SK-N-SH treated with all-trans-retinoic acid at 6 μM for 48 hours (cell line): ENCODE results near the gene ACOT7.

ENCODE experiments used
- ATAC-seq: fragments of 200-7000 bp; cut with Tn5 transposase; 3 replicates; pipeline ENCODE4 v1.9.1; 2020; ENCODE audit warnings: mild to moderate bottlenecking, moderate library complexity
- ARNTL ChIP-seq: fragments of 450-650 bp; formaldehyde crosslinking; IDR thresholded peaks from 2 replicates; pipeline ENCODE4 v1.5.0; 2020; ENCODE audit warnings: low read depth, mild to moderate bottlenecking, moderate library complexity, borderline replicate concordance
- BACH2 ChIP-seq: fragments of 250-450 bp; sonication (Bioruptor Pico); IDR thresholded peaks from 2 replicates; pipeline ENCODE4 v1.9.0; 2021; ENCODE audit warnings: mild to moderate bottlenecking, borderline replicate concordance
- CSDC2 ChIP-seq: fragments of 250-450 bp; sonication (Bioruptor Pico); IDR thresholded peaks from 2 replicates; pipeline ENCODE4 v1.5.0; 2020; ENCODE audit warnings: mild to moderate bottlenecking, moderate library complexity
- ESRRG ChIP-seq: fragments of 250-450 bp; sonication (Bioruptor Pico); IDR thresholded peaks from 2 replicates; pipeline ENCODE4 v1.6.1; 2021; ENCODE audit warnings: mild to moderate bottlenecking
- GLIS3 ChIP-seq: fragments of 250-450 bp; sonication (Bioruptor Pico); IDR thresholded peaks from 2 replicates; pipeline ENCODE4 v1.5.0; 2020; ENCODE audit warnings: mild to moderate bottlenecking, moderate library complexity
- OSR1 ChIP-seq: fragments of 250-450 bp; sonication (Bioruptor Pico); IDR thresholded peaks from 2 replicates; pipeline ENCODE4 v1.8.0; 2022; ENCODE audit warnings: moderate library complexity, mild to moderate bottlenecking, inconsistent platforms
- PPARA ChIP-seq: fragments of 250-450 bp; sonication (Bioruptor Pico); IDR thresholded peaks from 2 replicates; pipeline ENCODE4 v1.5.0; 2020; ENCODE audit warnings: mild to moderate bottlenecking, borderline replicate concordance
- RARB ChIP-seq: fragments of 250-450 bp; sonication (Bioruptor Pico); IDR thresholded peaks from 2 replicates; pipeline ENCODE4 v1.8.0; 2021; ENCODE audit warnings: mild to moderate bottlenecking, moderate library complexity
- SNAI2 ChIP-seq: fragments of 250-450 bp; sonication (Bioruptor Pico); IDR thresholded peaks from 2 replicates; pipeline ENCODE4 v1.5.0; 2020; ENCODE audit warnings: mild to moderate bottlenecking, moderate library complexity
- TCF4 ChIP-seq: fragments of 250-450 bp; sonication (Bioruptor Pico); IDR thresholded peaks from 2 replicates; pipeline ENCODE4 v1.8.0; 2021; ENCODE audit warnings: mild to moderate bottlenecking, moderate library complexity, borderline replicate concordance
- TOX ChIP-seq: fragments of 250-450 bp; sonication (Bioruptor Pico); IDR thresholded peaks from 2 replicates; pipeline ENCODE4 v1.8.0; 2021; ENCODE audit warnings: mild to moderate bottlenecking, moderate library complexity, borderline replicate concordance
- ZC3H10 ChIP-seq: fragments of 250-450 bp; sonication (Bioruptor Pico); IDR thresholded peaks from 2 replicates; pipeline ENCODE4 v1.5.1; 2021; ENCODE audit warnings: mild to moderate bottlenecking, moderate library complexity
- ZFP3 ChIP-seq: fragments of 250-450 bp; sonication (Bioruptor Pico); IDR thresholded peaks from 2 replicates; pipeline ENCODE4 v1.5.0; 2020; ENCODE audit warnings: mild to moderate bottlenecking, moderate library complexity
- ZFP30 ChIP-seq: fragments of 450-650 bp; formaldehyde crosslinking; IDR thresholded peaks from 2 replicates; pipeline ENCODE4 v1.5.0; 2022; ENCODE audit warnings: mild to moderate bottlenecking, moderate library complexity
- ZNF565 ChIP-seq: fragments of 450-650 bp; formaldehyde crosslinking; conservative IDR thresholded peaks from 2 replicates; pipeline ENCODE4 v1.5.0; 2020; ENCODE audit warnings: low read depth, mild to moderate bottlenecking, moderate library complexity
- ZNF70 ChIP-seq: fragments of 450-650 bp; formaldehyde crosslinking; IDR thresholded peaks from 2 replicates; pipeline ENCODE4 v1.5.0; 2020; ENCODE audit warnings: mild to moderate bottlenecking, moderate library complexity
- ZNF8 ChIP-seq: fragments of 450-650 bp; formaldehyde crosslinking; IDR thresholded peaks from 2 replicates; pipeline ENCODE4 v1.5.0; 2020; ENCODE audit warnings: mild to moderate bottlenecking, moderate library complexity
- TF ChIP-seq, protein P1 (sequence below): fragments of 250-450 bp; sonication (Bioruptor Pico); IDR thresholded peaks from 2 replicates; pipeline ENCODE4 v1.5.1; 2020; ENCODE audit warnings: low read depth, mild to moderate bottlenecking, moderate library complexity
- TF ChIP-seq, protein P2 (sequence below): fragments of 250-450 bp; sonication (Bioruptor Pico); IDR thresholded peaks from 2 replicates; pipeline ENCODE4 v1.8.0; 2020; ENCODE audit warnings: mild to moderate bottlenecking, moderate library complexity, borderline replicate concordance
- TF ChIP-seq, protein P3 (sequence below): fragments of 250-450 bp; sonication (Bioruptor Pico); IDR thresholded peaks from 2 replicates; pipeline ENCODE4 v1.5.0; 2020; ENCODE audit warnings: mild to moderate bottlenecking, moderate library complexity
- TF ChIP-seq, protein P4 (sequence below): fragments of 250-450 bp; sonication (Bioruptor Pico); IDR thresholded peaks from 2 replicates; pipeline ENCODE4 v1.5.1; 2021; ENCODE audit warnings: mild to moderate bottlenecking, moderate library complexity

Gene ACOT7

DNA sequence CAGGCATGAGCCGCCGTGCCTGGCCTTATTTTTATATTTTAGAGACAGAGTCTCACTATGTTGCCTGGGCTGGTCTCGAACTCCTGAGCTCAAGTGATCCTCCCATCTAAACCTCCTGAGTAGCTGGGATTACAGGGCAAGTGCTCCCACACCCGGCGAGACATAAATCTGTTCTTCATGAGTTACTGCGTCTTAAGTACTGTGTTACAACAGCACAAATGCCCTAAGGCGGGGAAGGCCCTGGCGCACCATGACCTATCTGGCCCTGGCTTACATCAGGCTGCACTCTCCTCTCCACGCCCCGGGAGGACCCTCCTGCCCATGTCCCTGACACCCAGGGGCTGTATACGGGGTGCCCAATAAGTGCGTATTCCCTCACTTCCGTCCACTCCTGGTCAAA, 136.9 kb downstream of the ACOT7 start:
- no peak for TF ChIP-seq SNAI2 (CRISPR knock-in tag)
- TF ChIP-seq BACH2 (CRISPR knock-in tag) = no peak
- no peak for TF ChIP-seq RARB (CRISPR knock-in tag)
- TF ChIP-seq TCF4 (CRISPR knock-in tag) = no peak
- TF ChIP-seq ZNF8 (CRISPR knock-in tag) = no peak
- no peak for TF ChIP-seq CSDC2 (CRISPR knock-in tag)
- TF ChIP-seq, protein P1, sequence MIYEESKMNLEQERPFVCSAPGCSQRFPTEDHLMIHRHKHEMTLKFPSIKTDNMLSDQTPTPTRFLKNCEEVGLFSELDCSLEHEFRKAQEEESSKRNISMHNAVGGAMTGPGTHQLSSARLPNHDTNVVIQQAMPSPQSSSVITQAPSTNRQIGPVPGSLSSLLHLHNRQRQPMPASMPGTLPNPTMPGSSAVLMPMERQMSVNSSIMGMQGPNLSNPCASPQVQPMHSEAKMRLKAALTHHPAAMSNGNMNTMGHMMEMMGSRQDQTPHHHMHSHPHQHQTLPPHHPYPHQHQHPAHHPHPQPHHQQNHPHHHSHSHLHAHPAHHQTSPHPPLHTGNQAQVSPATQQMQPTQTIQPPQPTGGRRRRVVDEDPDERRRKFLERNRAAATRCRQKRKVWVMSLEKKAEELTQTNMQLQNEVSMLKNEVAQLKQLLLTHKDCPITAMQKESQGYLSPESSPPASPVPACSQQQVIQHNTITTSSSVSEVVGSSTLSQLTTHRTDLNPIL = no peak
- TF ChIP-seq PPARA (CRISPR knock-in tag) = no peak
- TF ChIP-seq, protein P2, sequence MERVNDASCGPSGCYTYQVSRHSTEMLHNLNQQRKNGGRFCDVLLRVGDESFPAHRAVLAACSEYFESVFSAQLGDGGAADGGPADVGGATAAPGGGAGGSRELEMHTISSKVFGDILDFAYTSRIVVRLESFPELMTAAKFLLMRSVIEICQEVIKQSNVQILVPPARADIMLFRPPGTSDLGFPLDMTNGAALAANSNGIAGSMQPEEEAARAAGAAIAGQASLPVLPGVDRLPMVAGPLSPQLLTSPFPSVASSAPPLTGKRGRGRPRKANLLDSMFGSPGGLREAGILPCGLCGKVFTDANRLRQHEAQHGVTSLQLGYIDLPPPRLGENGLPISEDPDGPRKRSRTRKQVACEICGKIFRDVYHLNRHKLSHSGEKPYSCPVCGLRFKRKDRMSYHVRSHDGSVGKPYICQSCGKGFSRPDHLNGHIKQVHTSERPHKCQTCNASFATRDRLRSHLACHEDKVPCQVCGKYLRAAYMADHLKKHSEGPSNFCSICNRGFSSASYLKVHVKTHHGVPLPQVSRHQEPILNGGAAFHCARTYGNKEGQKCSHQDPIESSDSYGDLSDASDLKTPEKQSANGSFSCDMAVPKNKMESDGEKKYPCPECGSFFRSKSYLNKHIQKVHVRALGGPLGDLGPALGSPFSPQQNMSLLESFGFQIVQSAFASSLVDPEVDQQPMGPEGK (CRISPR knock-in tag) = no peak
- no peak for TF ChIP-seq OSR1
- TF ChIP-seq GLIS3 (CRISPR knock-in tag) = no peak
- ATAC-seq = no peak

DNA sequence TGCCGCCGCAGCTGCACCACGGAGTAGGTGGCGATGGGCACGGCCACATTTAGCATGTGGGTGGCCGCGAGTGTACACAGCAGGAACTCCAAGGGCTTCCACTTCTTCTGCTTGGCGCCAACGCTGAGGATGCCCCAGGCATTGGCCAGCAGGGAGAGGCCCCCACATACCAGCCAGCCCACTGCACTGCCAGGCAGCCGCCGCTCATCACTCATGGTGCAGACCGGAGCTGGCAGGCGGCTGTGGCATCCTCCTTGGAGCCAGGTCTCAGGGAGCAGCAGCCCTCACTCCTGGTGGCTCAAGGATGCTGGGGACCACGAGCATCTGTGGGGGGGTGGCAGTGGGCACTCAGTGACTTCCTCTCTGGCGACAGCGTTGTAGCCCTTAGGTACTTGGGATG, 138.9 kb downstream of the ACOT7 start:
- no peak for ATAC-seq
- no peak for TF ChIP-seq PPARA (CRISPR knock-in tag)
- no peak for TF ChIP-seq TCF4 (CRISPR knock-in tag)
- no peak for TF ChIP-seq CSDC2 (CRISPR knock-in tag)
- TF ChIP-seq ZNF565 (CRISPR knock-in tag) = no peak
- TF ChIP-seq, all 23 proteins: peak for 0

DNA sequence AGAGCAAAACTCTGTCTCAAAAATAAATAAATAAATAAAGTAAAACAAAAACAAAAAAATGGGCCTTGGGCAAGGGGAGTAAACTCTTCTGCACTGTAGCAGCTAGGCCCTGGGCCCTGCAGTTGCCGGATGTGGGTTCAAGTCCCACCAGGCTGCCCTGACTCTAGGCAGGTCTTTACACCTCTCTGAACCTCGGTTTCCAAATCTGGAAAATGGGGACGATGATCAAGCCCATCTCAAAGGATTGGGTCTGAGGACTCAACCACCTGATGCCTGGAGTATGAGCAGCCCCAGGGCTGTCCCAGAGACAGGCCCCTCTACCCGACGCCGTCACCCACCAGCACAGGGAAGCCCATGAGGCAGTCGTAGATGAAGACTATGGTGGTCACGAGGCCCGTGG, 140.2 kb downstream of the ACOT7 start:
- ATAC-seq = no peak
- TF ChIP-seq PPARA (CRISPR knock-in tag) = no peak
- TF ChIP-seq, all 23 proteins: peak for 0

DNA sequence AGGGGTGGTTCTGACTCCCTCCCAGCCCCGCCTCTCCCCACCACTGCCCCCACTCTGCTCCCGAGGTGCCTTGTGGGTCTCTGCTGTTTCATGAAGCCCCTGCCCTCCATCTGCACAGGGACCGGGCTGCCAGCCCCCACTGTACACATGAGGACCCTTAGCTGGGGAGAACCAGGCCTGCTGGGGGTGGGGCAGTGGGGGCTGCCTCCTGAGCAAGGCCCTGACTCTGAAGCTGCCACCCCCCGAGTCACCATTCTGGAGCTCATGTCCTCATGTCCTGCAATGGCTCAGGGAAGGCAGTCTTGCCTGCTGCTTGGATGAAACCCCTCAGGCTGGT, 141.2 kb downstream of the ACOT7 start:
- TF ChIP-seq ZFP3 (CRISPR knock-in tag) = no peak
- TF ChIP-seq, protein P3, sequence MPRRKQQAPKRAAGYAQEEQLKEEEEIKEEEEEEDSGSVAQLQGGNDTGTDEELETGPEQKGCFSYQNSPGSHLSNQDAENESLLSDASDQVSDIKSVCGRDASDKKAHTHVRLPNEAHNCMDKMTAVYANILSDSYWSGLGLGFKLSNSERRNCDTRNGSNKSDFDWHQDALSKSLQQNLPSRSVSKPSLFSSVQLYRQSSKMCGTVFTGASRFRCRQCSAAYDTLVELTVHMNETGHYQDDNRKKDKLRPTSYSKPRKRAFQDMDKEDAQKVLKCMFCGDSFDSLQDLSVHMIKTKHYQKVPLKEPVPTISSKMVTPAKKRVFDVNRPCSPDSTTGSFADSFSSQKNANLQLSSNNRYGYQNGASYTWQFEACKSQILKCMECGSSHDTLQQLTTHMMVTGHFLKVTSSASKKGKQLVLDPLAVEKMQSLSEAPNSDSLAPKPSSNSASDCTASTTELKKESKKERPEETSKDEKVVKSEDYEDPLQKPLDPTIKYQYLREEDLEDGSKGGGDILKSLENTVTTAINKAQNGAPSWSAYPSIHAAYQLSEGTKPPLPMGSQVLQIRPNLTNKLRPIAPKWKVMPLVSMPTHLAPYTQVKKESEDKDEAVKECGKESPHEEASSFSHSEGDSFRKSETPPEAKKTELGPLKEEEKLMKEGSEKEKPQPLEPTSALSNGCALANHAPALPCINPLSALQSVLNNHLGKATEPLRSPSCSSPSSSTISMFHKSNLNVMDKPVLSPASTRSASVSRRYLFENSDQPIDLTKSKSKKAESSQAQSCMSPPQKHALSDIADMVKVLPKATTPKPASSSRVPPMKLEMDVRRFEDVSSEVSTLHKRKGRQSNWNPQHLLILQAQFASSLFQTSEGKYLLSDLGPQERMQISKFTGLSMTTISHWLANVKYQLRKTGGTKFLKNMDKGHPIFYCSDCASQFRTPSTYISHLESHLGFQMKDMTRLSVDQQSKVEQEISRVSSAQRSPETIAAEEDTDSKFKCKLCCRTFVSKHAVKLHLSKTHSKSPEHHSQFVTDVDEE (CRISPR knock-in tag) = no peak
- TF ChIP-seq ZFP30 (CRISPR knock-in tag) = no peak
- no peak for ATAC-seq

DNA sequence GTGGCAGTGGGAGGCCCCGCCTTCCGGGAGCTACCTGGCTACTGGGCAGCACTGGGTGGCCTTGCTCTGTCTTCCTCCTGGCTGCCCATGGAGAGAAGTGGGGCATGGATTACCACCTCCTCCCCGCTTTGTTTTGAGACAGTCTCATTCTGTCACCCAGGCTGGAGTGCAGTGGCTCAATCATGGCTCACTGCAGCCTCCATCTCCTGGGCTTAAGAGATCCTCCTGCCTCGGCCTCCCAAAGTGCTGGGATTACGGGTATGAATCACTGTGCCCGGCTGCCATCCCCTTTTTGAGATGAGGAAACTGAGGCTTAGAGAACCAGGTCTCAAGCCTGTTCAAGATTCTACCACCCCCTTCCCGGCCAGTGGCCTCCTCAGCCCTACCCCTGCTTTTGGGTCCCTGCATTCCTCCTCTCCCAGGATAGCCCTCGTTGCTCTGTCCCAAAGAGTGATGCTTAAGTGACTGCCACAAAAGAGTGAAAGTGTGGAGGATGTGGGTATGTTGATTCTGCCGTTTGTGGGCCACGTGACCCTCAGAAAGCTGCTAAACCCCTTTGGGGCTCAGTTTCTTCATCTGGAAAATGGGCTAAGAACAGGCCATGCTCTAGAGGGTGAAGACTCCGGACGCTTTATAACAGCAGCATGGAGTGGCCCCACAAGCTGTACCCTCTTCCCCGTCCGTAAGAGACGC, 141.7 kb downstream of the ACOT7 start:
- no peak for ATAC-seq
- TF ChIP-seq, protein P1 = no peak
- TF ChIP-seq ZNF565 (CRISPR knock-in tag) (no peak), ARNTL (no peak), BACH2 (CRISPR knock-in tag) (no peak), ESRRG (CRISPR knock-in tag) (no peak), ZFP3 (CRISPR knock-in tag) (no peak), SNAI2 (CRISPR knock-in tag) (no peak), ZNF70 (CRISPR knock-in tag) (no peak), ZC3H10 (CRISPR knock-in tag) (no peak), OSR1 (no peak), ZNF8 (CRISPR knock-in tag) (no peak), PPARA (CRISPR knock-in tag) (no peak), ZFP30 (CRISPR knock-in tag) (no peak), TOX (CRISPR knock-in tag) (no peak)
- TF ChIP-seq, protein P3 (CRISPR knock-in tag) = no peak
- TF ChIP-seq, protein P4, sequence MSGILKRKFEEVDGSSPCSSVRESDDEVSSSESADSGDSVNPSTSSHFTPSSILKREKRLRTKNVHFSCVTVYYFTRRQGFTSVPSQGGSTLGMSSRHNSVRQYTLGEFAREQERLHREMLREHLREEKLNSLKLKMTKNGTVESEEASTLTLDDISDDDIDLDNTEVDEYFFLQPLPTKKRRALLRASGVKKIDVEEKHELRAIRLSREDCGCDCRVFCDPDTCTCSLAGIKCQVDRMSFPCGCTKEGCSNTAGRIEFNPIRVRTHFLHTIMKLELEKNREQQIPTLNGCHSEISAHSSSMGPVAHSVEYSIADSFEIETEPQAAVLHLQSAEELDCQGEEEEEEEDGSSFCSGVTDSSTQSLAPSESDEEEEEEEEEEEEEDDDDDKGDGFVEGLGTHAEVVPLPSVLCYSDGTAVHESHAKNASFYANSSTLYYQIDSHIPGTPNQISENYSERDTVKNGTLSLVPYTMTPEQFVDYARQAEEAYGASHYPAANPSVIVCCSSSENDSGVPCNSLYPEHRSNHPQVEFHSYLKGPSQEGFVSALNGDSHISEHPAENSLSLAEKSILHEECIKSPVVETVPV (CRISPR knock-in tag) = no peak
